Neural cell (in vitro differentiated cells): ENCODE data around the gene PRKCD. TPM values are rescaled to one million over a fixed set of nuclear protein-coding genes. Genes with fewer than 3 reads are reported as not detected.

ENCODE experiments used
- H2AFZ ChIP-seq: fragments of 200-600, 300-800 bp; sonication (generic), shearing (Covaris generic); 2 replicates; pipeline ENCODE4 v1.6.0; 2014; ENCODE audit warnings: low read depth, mild to moderate bottlenecking, antibody characterized with exemption, low read length, moderate library complexity
- H3F3A ChIP-seq: fragments of 200-600 bp; shearing (Covaris generic); 2 replicates; pipeline ENCODE4 v1.6.1; 2016; ENCODE audit warnings: mild to moderate bottlenecking, moderate library complexity, mixed read lengths, antibody characterized with exemption, low read length; ENCODE audit not compliant: insufficient read depth, poor library complexity, severe bottlenecking
- H3K27ac ChIP-seq: fragments of 200-600, 300-800 bp; sonication (generic), shearing (Covaris generic); 2 replicates; pipeline ENCODE4 v1.5.1; 2014; ENCODE audit warnings: mild to moderate bottlenecking, low read length, moderate library complexity
- H3K27me3 ChIP-seq: fragments of 300-800, 200-600 bp; sonication (generic), shearing (Covaris generic); 2 replicates; pipeline ENCODE4 v1.6.0; 2014; ENCODE audit warnings: mild to moderate bottlenecking, low read depth, low read length, moderate library complexity; ENCODE audit not compliant: insufficient read depth
- H3K36me3 ChIP-seq: fragments of 300-800, 200-600 bp; sonication (generic), shearing (Covaris generic); 2 replicates; pipeline ENCODE4 v1.5.1; 2014; ENCODE audit warnings: mild to moderate bottlenecking, antibody characterized with exemption, low read length, moderate library complexity; ENCODE audit not compliant: insufficient read depth
- H3K4me2 ChIP-seq: fragments of 300-800, 200-600 bp; sonication (generic), shearing (Covaris generic); 2 replicates; pipeline ENCODE4 v1.6.0; 2014; ENCODE audit warnings: mild to moderate bottlenecking, low read length
- H3K4me3 ChIP-seq: fragments of 300-800, 200-600 bp; sonication (generic), shearing (Covaris generic); 2 replicates; pipeline ENCODE4 v1.5.1; 2014; ENCODE audit warnings: mild to moderate bottlenecking, low read length, moderate library complexity
- H3K79me2 ChIP-seq: fragments of 200-600 bp; shearing (Covaris generic); replicated peaks from 2 replicates; pipeline ENCODE4 v1.6.0; 2014; ENCODE audit warnings: mild to moderate bottlenecking, low read length, moderate library complexity; ENCODE audit not compliant: insufficient read depth
- H3K9ac ChIP-seq: fragments of 300-800, 200-600 bp; sonication (generic), shearing (Covaris generic); 2 replicates; pipeline ENCODE4 v1.6.1; 2016; ENCODE audit warnings: mild to moderate bottlenecking, low read length, mixed read lengths
- H3K9me2 ChIP-seq: fragments of 200-600 bp; shearing (Covaris generic); 2 replicates; pipeline ENCODE4 v1.6.1; 2016; ENCODE audit warnings: mild to moderate bottlenecking, low read length, mixed read lengths; ENCODE audit not compliant: insufficient read depth
- H3K9me3 ChIP-seq: fragments of 200-600, 300-800 bp; sonication (generic), shearing (Covaris generic); 2 replicates; pipeline ENCODE4 v1.6.1; 2016; ENCODE audit warnings: mild to moderate bottlenecking, mixed run types, low read length, moderate library complexity, mixed read lengths
- H4K20me1 ChIP-seq: fragments of 200-600 bp; shearing (Covaris generic); 2 replicates; pipeline ENCODE4 v1.6.1; 2016; ENCODE audit warnings: mild to moderate bottlenecking, mixed run types; ENCODE audit not compliant: insufficient read depth
- EP300 ChIP-seq: fragments of 450-650 bp; conservative IDR thresholded peaks from 2 replicates; pipeline ENCODE4 v1.6.1; 2014; ENCODE audit warnings: antibody characterized with exemption, mild to moderate bottlenecking, moderate library complexity; ENCODE audit not compliant: poor library complexity, severe bottlenecking
- EZH2 ChIP-seq: fragments of 200-600, 300-800 bp; shearing (Covaris generic), sonication (generic); IDR thresholded peaks from 2 replicates; pipeline ENCODE4 v1.6.1; 2014; ENCODE audit warnings: antibody characterized with exemption, low read length, borderline replicate concordance, mild to moderate bottlenecking; ENCODE audit not compliant: insufficient read depth, poor library complexity, severe bottlenecking
- MXI1 ChIP-seq: fragments of 450-650 bp; conservative IDR thresholded peaks from 2 replicates; pipeline ENCODE4 v1.6.1; 2014; ENCODE audit warnings: antibody characterized with exemption, mild to moderate bottlenecking; ENCODE audit not compliant: poor library complexity, severe bottlenecking
- POLR2AphosphoS5 ChIP-seq: IDR thresholded peaks from 2 replicates; pipeline ENCODE4 v1.6.1; 2012
- RAD21 ChIP-seq: fragments of 450-650 bp; conservative IDR thresholded peaks from 2 replicates; pipeline ENCODE4 v1.6.1; 2014; ENCODE audit warnings: antibody characterized with exemption, mild to moderate bottlenecking, moderate library complexity
- REST ChIP-seq: IDR thresholded peaks from 2 replicates; pipeline ENCODE4 v1.6.1; 2012; ENCODE audit warnings: borderline replicate concordance
- SMC3 ChIP-seq: fragments of 450-650 bp; conservative IDR thresholded peaks from 2 replicates; pipeline ENCODE4 v1.6.1; 2014; ENCODE audit warnings: antibody characterized with exemption, mild to moderate bottlenecking, moderate library complexity; ENCODE audit not compliant: poor library complexity
- TAF1 ChIP-seq: IDR thresholded peaks from 2 replicates; pipeline ENCODE4 v1.6.1; 2012; ENCODE audit warnings: low read depth
- polyA plus RNA-seq: library from polyadenylated mRNA; depleted of rRNA; stranded (reverse); fragments of >200 nt; gene quantifications from 2 replicates; pipeline ENCODE4 v1.2.3, GENCODE V29; 2014
- TF ChIP-seq, protein P1 (sequence below): fragments of 450-650 bp; IDR thresholded peaks from 2 replicates; pipeline ENCODE4 v1.5.1; 2014; ENCODE audit warnings: antibody characterized with exemption, mild to moderate bottlenecking, moderate library complexity; ENCODE audit not compliant: poor library complexity, severe bottlenecking

Gene PRKCD
- polyA plus RNA-seq, 1 donor from 2014 or later: not detected

DNA sequence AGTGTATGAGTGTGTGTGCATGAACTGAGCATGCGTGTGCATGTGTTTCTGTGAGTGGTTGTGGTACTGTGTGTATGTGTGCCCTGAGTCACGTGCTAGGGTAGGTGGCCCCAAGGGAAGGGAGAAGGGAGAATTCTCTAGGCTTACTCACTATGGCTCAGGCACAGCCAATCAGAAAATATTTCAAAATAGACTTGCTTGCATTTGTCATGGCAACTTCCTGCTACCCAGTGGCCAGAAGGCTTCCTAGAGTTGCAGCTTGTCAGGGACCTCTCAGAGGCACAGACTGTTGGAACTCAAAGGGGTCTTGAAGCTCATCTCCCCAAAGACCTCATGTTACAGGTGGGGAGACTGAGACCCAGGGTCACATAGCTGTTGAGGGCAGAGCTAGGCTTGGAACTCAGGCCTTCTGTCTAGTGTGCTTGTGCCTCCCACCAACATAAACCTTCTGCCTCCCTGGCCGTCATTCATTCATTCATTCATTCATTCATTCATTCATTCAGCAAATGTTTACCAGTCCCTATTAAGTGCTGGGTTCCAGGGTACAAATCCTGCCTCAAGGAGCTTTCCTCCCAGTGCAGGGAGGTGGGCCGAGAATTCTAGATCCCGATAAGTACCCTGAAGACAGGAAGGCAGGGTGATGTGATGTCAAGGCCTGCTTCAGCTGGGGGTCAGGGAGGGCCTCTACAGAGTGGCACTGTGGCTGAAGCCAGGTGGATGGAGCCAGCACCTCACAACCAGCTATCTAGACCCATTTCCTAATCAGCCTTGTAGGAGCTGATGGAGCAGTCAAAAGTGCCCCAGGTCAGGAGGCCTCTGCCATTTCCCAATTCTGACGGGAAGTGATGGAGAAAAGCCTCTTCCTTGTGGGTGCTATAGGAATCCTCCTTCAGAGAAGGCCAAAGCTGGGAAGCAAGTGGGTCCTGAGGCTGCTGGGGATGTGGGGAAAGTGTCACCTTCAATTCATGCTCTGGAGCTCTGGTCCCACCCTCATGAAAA is 19.9 kb upstream of the PRKCD start:
- TF ChIP-seq REST (no peak), TAF1 (no peak), EP300 (no peak), POLR2AphosphoS5 (no peak), RAD21 (no peak), MXI1 (no peak)
- Histone ChIP-seq H3K4me3 (no peak overlapping the region), H4K20me1 (no peaks in the 10 kb centered on the region), H2AFZ (no peak overlapping the region), H3K27ac (no peak overlapping the region), H3K9me2 (no peaks in the 10 kb centered on the region), H3K9ac (no peak overlapping the region), H3K36me3 (no peaks in the 10 kb centered on the region), H3K9me3 (no peaks in the 10 kb centered on the region), H3F3A (no peaks in the 10 kb centered on the region), H3K4me2 (no peak overlapping the region), H3K27me3 (no peaks in the 10 kb centered on the region), H3K79me2 (no peaks in the 10 kb centered on the region)

GRCh38 chr3:53142986-53143385 is 18.0 kb upstream of the PRKCD start:
- no peak overlapping the region for H2AFZ ChIP-seq
- no peaks in the 10 kb centered on the region for H3K79me2 ChIP-seq
- H3K27ac ChIP-seq: no peak overlapping the region
- H3F3A ChIP-seq: no peaks in the 10 kb centered on the region
- no peak overlapping the region for H3K4me3 ChIP-seq
- no peaks in the 10 kb centered on the region for H3K9me3 ChIP-seq
- H4K20me1 ChIP-seq: no peaks in the 10 kb centered on the region
- no peaks in the 10 kb centered on the region for H3K27me3 ChIP-seq
- TF ChIP-seq SMC3 (no peak), REST (no peak), POLR2AphosphoS5 (no peak), MXI1 (no peak), EZH2 (no peak), EP300 (no peak), RAD21 (no peak), TAF1 (no peak)
- TF ChIP-seq, protein P1, sequence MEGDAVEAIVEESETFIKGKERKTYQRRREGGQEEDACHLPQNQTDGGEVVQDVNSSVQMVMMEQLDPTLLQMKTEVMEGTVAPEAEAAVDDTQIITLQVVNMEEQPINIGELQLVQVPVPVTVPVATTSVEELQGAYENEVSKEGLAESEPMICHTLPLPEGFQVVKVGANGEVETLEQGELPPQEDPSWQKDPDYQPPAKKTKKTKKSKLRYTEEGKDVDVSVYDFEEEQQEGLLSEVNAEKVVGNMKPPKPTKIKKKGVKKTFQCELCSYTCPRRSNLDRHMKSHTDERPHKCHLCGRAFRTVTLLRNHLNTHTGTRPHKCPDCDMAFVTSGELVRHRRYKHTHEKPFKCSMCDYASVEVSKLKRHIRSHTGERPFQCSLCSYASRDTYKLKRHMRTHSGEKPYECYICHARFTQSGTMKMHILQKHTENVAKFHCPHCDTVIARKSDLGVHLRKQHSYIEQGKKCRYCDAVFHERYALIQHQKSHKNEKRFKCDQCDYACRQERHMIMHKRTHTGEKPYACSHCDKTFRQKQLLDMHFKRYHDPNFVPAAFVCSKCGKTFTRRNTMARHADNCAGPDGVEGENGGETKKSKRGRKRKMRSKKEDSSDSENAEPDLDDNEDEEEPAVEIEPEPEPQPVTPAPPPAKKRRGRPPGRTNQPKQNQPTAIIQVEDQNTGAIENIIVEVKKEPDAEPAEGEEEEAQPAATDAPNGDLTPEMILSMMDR: no peak
- no peak overlapping the region for H3K9ac ChIP-seq
- no peaks in the 10 kb centered on the region for H3K36me3 ChIP-seq
- no peaks in the 10 kb centered on the region for H3K9me2 ChIP-seq
- H3K4me2 ChIP-seq: no peak overlapping the region
